HepG2 (cell line): Measurements from ENCODE around the gene PA2G4. TPM values are rescaled to one million over a fixed set of nuclear protein-coding genes. Genes with fewer than 3 reads are reported as not detected.

ENCODE experiments used
- BHLHE40 ChIP-seq: IDR thresholded peaks from 2 replicates; pipeline ENCODE4 v1.6.1; 2011; ENCODE audit warnings: low read length, improper control_type of control experiment
- CCAR2 ChIP-seq: fragments of 200-400 bp; formaldehyde crosslinking; optimal IDR thresholded peaks from 2 replicates; pipeline ENCODE3; 2018; ENCODE audit warnings: low read depth, mild to moderate bottlenecking, low read length, moderate library complexity
- CREB1 ChIP-seq, 2 experiments: fragments of 450-650 bp in 1 of 2; IDR thresholded peaks; 2 replicates each; pipeline ENCODE4 v1.6.1; 2016 to 2017; ENCODE audit warnings: control low read depth in 1 of 2, mild to moderate bottlenecking in 1 of 2, missing compliant biosample characterization in 1 of 2, missing genetic modification characterization in 1 of 2
- KDM1A ChIP-seq: IDR thresholded peaks from 2 replicates; pipeline ENCODE4 v1.6.1; 2016; ENCODE audit warnings: missing compliant biosample characterization
- KDM3A ChIP-seq: IDR thresholded peaks from 2 replicates; pipeline ENCODE4 v1.6.1; 2018; ENCODE audit warnings: low read depth, missing compliant biosample characterization
- MAFF ChIP-seq: IDR thresholded peaks from 2 replicates; pipeline ENCODE4 v1.6.1; 2011; ENCODE audit warnings: low read depth, low read length, improper control_type of control experiment
- MAFK ChIP-seq, 2 experiments: IDR thresholded peaks in 1 of 2; conservative IDR thresholded peaks in 1 of 2; 2 replicates each; pipeline ENCODE4 v1.6.1; 2011; ENCODE audit warnings: improper control_type of control experiment in 2 of 2, low read length in 2 of 2
- SIX4 ChIP-seq: sonication (generic); formaldehyde crosslinking; IDR thresholded peaks from 2 replicates; pipeline ENCODE4 v1.4.0; 2020; ENCODE audit warnings: missing genetic modification reagents
- TAF15 ChIP-seq: fragments of 200-400 bp; formaldehyde crosslinking; IDR thresholded peaks from one replicate; pipeline ENCODE4 v1.6.1; 2018; ENCODE audit warnings: mild to moderate bottlenecking, low read depth, low read length; ENCODE audit not compliant: poor library complexity, severe bottlenecking
- ZFP90 ChIP-seq: sonication (generic); formaldehyde crosslinking; IDR thresholded peaks from 2 replicates; pipeline ENCODE4 v1.8.0; 2022; ENCODE audit warnings: missing genetic modification reagents, mild to moderate bottlenecking, inconsistent platforms, borderline replicate concordance
- ZMYM2 ChIP-seq: sonication (generic); formaldehyde crosslinking; IDR thresholded peaks from 2 replicates; pipeline ENCODE4 v1.8.0; 2022; ENCODE audit warnings: mild to moderate bottlenecking, missing genetic modification reagents
- ZNF496 ChIP-seq: sonication (generic); formaldehyde crosslinking; IDR thresholded peaks from 2 replicates; pipeline ENCODE4 v1.8.1; 2023; ENCODE audit warnings: mild to moderate bottlenecking, moderate library complexity, missing genetic modification reagents; ENCODE audit not compliant: insufficient replicate concordance
- ZNF792 ChIP-seq: IDR thresholded peaks from 2 replicates; pipeline ENCODE4 v1.6.1; 2016
- polyA plus RNA-seq, 8 experiments: library from polyadenylated mRNA; depleted of rRNA in 3 of 8; stranded (reverse) in 7 of 8; unstranded in 1 of 8; fragments of >200 nt; fragmentation: Illumina TruSeq in 4 of 8; extraction: Trizol in 4 of 8; gene quantifications; 2 replicates each; pipeline versions ENCODE4 v1.2.1 to v1.2.3, GENCODE V29; 2011 to 2016; ENCODE audit warnings: low read depth in 4 of 8, missing spikeins in 1 of 8, mixed read lengths in 1 of 8; ENCODE audit not compliant: insufficient read depth in 1 of 8
- total RNA-seq, 5 experiments: library from RNA; depleted of rRNA; stranded (reverse); fragments of >200 nt; fragmentation: Illumina TruSeq; extraction: Trizol; gene quantifications; 2 replicates each; pipeline ENCODE4 v1.2.3, GENCODE V29; 2016; ENCODE audit warnings: low read depth in 1 of 5
- TF ChIP-seq, protein P1 (sequence below): IDR thresholded peaks from 2 replicates; pipeline ENCODE4 v1.6.1; 2018; ENCODE audit warnings: missing genetic modification reagents, mild to moderate bottlenecking, missing compliant biosample characterization
- TF ChIP-seq, protein P2 (sequence below): sonication (generic); formaldehyde crosslinking; IDR thresholded peaks from 2 replicates; pipeline ENCODE4 v1.5.1; 2020; ENCODE audit warnings: mild to moderate bottlenecking, moderate library complexity, missing genetic modification reagents
- TF ChIP-seq, protein P3 (sequence below): IDR thresholded peaks from 2 replicates; pipeline ENCODE4 v1.6.1; 2016; ENCODE audit warnings: missing genetic modification reagents, missing compliant biosample characterization
- TF ChIP-seq, protein P4 (sequence below), 2 experiments: IDR thresholded peaks; 2 replicates each; pipeline ENCODE4 v1.6.1; 2011 to 2012; ENCODE audit warnings: low read length in 2 of 2, borderline replicate concordance in 1 of 2, low read depth in 1 of 2, mild to moderate bottlenecking in 1 of 2, moderate library complexity in 1 of 2
- TF ChIP-seq, protein P5 (sequence below): sonication (generic); formaldehyde crosslinking; IDR thresholded peaks from 2 replicates; pipeline ENCODE4 v1.5.0; 2020; ENCODE audit warnings: mild to moderate bottlenecking, missing genetic modification reagents
- TF ChIP-seq, protein P6 (sequence below): sonication (generic); formaldehyde crosslinking; IDR thresholded peaks from 2 replicates; pipeline ENCODE4 v1.4.0; 2020; ENCODE audit warnings: missing genetic modification reagents, mild to moderate bottlenecking, borderline replicate concordance

PA2G4 gene
- total and polyA plus RNA-seq, 2 of the 13 experiments (the other 11 are each of a cell fraction or from before 2014, with no cell fraction given), result 147 to 240 TPM

DNA sequence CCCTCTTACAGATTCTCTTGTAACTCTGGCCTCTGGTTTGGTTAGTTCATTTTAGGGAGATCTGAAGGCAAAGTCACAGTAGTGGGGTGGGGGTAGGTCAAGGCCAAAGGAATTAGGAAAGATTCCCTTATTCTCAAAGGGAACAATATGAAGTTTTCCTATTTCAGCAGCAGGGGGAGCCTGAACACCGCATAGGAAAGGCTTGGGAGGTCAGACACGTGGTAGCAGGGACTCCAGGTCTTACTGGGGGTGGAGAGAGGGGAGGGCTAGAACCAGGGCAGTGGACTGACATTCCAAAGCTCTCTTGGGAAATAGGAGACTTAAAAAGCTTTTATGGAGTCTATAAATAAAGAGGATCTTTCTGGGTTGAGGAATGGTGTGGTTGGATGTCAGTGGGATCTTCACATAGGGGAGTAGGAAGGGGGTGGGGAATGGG lies 15.0 kb downstream of the PA2G4 start (continued):
- TF ChIP-seq, protein P1, sequence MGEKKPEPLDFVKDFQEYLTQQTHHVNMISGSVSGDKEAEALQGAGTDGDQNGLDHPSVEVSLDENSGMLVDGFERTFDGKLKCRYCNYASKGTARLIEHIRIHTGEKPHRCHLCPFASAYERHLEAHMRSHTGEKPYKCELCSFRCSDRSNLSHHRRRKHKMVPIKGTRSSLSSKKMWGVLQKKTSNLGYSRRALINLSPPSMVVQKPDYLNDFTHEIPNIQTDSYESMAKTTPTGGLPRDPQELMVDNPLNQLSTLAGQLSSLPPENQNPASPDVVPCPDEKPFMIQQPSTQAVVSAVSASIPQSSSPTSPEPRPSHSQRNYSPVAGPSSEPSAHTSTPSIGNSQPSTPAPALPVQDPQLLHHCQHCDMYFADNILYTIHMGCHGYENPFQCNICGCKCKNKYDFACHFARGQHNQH (CRISPR knock-in tag), result 0 out of 2 replicates have a peak, but pooled peaks have one; percentile 18
- TF ChIP-seq BHLHE40 (peak; percentile 35; the same call in 1 of the 2 replicates), KDM1A (CRISPR knock-in tag) (no peak), ZFP90 (CRISPR knock-in tag) (0 out of 2 replicates have a peak, but pooled peaks have one; percentile 35), ZNF496 (CRISPR knock-in tag) (no peak), ZNF792 (CRISPR knock-in tag) (peak; percentile 25; the same call in 1 of the 2 replicates), TAF15 (no peak), CREB1 (IDR thresholded peaks at IDR 0.05) (no peak), CREB1 (CRISPR knock-in tag; IDR thresholded peaks at IDR 0.05) (peak; percentile 60), CCAR2 (no peak), MAFK (conservative IDR thresholded peaks at IDR 0.05 in 1 of 2, IDR thresholded peaks at IDR 0.05 in 1 of 2; ENCODE audit: low read length in 2 of 2) (no peak), ZMYM2 (CRISPR knock-in tag) (no peak), MAFF (no peak), KDM3A (CRISPR knock-in tag) (peak; percentile 28; the same call in 1 of the 2 replicates), SIX4 (CRISPR knock-in tag) (no peak)
- TF ChIP-seq, protein P2, sequence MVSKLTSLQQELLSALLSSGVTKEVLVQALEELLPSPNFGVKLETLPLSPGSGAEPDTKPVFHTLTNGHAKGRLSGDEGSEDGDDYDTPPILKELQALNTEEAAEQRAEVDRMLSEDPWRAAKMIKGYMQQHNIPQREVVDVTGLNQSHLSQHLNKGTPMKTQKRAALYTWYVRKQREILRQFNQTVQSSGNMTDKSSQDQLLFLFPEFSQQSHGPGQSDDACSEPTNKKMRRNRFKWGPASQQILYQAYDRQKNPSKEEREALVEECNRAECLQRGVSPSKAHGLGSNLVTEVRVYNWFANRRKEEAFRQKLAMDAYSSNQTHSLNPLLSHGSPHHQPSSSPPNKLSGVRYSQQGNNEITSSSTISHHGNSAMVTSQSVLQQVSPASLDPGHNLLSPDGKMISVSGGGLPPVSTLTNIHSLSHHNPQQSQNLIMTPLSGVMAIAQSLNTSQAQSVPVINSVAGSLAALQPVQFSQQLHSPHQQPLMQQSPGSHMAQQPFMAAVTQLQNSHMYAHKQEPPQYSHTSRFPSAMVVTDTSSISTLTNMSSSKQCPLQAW (CRISPR knock-in tag), result 0 out of 2 replicates have a peak, but pooled peaks have one; percentile 35
- TF ChIP-seq, protein P3, sequence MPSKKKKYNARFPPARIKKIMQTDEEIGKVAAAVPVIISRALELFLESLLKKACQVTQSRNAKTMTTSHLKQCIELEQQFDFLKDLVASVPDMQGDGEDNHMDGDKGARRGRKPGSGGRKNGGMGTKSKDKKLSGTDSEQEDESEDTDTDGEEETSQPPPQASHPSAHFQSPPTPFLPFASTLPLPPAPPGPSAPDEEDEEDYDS, result no peak
- TF ChIP-seq, protein P4, sequence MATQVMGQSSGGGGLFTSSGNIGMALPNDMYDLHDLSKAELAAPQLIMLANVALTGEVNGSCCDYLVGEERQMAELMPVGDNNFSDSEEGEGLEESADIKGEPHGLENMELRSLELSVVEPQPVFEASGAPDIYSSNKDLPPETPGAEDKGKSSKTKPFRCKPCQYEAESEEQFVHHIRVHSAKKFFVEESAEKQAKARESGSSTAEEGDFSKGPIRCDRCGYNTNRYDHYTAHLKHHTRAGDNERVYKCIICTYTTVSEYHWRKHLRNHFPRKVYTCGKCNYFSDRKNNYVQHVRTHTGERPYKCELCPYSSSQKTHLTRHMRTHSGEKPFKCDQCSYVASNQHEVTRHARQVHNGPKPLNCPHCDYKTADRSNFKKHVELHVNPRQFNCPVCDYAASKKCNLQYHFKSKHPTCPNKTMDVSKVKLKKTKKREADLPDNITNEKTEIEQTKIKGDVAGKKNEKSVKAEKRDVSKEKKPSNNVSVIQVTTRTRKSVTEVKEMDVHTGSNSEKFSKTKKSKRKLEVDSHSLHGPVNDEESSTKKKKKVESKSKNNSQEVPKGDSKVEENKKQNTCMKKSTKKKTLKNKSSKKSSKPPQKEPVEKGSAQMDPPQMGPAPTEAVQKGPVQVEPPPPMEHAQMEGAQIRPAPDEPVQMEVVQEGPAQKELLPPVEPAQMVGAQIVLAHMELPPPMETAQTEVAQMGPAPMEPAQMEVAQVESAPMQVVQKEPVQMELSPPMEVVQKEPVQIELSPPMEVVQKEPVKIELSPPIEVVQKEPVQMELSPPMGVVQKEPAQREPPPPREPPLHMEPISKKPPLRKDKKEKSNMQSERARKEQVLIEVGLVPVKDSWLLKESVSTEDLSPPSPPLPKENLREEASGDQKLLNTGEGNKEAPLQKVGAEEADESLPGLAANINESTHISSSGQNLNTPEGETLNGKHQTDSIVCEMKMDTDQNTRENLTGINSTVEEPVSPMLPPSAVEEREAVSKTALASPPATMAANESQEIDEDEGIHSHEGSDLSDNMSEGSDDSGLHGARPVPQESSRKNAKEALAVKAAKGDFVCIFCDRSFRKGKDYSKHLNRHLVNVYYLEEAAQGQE (IDR thresholded peaks at IDR 0.05; ENCODE audit: borderline replicate concordance in 1 of 2, low read depth in 1 of 2, low read length in 2 of 2), result no peak
- TF ChIP-seq, protein P5, sequence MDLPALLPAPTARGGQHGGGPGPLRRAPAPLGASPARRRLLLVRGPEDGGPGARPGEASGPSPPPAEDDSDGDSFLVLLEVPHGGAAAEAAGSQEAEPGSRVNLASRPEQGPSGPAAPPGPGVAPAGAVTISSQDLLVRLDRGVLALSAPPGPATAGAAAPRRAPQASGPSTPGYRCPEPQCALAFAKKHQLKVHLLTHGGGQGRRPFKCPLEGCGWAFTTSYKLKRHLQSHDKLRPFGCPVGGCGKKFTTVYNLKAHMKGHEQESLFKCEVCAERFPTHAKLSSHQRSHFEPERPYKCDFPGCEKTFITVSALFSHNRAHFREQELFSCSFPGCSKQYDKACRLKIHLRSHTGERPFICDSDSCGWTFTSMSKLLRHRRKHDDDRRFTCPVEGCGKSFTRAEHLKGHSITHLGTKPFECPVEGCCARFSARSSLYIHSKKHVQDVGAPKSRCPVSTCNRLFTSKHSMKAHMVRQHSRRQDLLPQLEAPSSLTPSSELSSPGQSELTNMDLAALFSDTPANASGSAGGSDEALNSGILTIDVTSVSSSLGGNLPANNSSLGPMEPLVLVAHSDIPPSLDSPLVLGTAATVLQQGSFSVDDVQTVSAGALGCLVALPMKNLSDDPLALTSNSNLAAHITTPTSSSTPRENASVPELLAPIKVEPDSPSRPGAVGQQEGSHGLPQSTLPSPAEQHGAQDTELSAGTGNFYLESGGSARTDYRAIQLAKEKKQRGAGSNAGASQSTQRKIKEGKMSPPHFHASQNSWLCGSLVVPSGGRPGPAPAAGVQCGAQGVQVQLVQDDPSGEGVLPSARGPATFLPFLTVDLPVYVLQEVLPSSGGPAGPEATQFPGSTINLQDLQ (CRISPR knock-in tag), result no peak
- TF ChIP-seq, protein P6, sequence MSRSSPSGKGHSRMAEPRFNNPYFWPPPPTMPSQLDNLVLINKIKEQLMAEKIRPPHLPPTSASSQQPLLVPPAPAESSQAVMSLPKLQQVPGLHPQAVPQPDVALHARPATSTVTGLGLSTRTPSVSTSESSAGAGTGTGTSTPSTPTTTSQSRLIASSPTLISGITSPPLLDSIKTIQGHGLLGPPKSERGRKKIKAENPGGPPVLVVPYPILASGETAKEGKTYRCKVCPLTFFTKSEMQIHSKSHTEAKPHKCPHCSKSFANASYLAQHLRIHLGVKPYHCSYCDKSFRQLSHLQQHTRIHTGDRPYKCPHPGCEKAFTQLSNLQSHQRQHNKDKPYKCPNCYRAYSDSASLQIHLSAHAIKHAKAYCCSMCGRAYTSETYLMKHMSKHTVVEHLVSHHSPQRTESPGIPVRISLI (CRISPR knock-in tag), result no peak
